Activated CD4-positive, alpha-beta T cell treated with anti-CD3 and anti-CD28 coated beads, Interleukin-10, Interleukin-2, amounts not matched to agents 100 ng/mL and 50 ng/mL, durations not matched to agents 16 hours and 8 hours (primary cell): ENCODE data around the gene INTS14.
"Not testable (repeated sequence)": the region's sequence is repeated elsewhere in the genome, so short reads cannot be mapped to it uniquely, and the experiment has no call there.

Experiments
- DNase-seq: peaks from one replicate; pipeline ENCODE4 v3.0.0-alpha.2; 2020

Gene INTS14

GRCh38 chr15:65577129-65577996, 33.6 kb downstream of the INTS14 start:
- DNase-seq: no peak

- no peak for DNase-seq
Observed at GRCh38 chr15:65576664-65577063, 34.3 kb downstream of the INTS14 start.

GRCh38 chr15:65571971-65572370, 39.0 kb downstream of the INTS14 start:
- DNase-seq: no peak

GRCh38 chr15:65569728-65570127, 41.2 kb downstream of the INTS14 start:
- DNase-seq: no peak

GRCh38 chr15:65561934-65562333, 49.0 kb downstream of the INTS14 start:
- no peak for DNase-seq

GRCh38 chr15:65559941-65560340, 51.0 kb downstream of the INTS14 start:
- no peak for DNase-seq

GRCh38 chr15:65558997-65559760, 51.8 kb downstream of the INTS14 start:
- DNase-seq: no peak

- no peak for DNase-seq
Observed at GRCh38 chr15:65558336-65558735, 52.6 kb downstream of the INTS14 start.

- no peak for DNase-seq
Observed at GRCh38 chr15:65556622-65557021, 54.3 kb downstream of the INTS14 start.

- no peak for DNase-seq
Observed at GRCh38 chr15:65553691-65554090, 57.2 kb downstream of the INTS14 start.

GRCh38 chr15:65552851-65553250, 58.1 kb downstream of the INTS14 start:
- DNase-seq: not testable (repeated sequence)

GRCh38 chr15:65551183-65551582, 59.7 kb downstream of the INTS14 start:
- DNase-seq: no peak

- no peak for DNase-seq
Observed at GRCh38 chr15:65550681-65551098, 60.2 kb downstream of the INTS14 start.

GRCh38 chr15:65549288-65549687, 61.6 kb downstream of the INTS14 start:
- not testable (repeated sequence) for DNase-seq

- no peak for DNase-seq
Observed at GRCh38 chr15:65547841-65548240, 63.1 kb downstream of the INTS14 start.

- DNase-seq: no peak
Observed at GRCh38 chr15:65541231-65541820, 69.6 kb downstream of the INTS14 start.

GRCh38 chr15:65540314-65540713, 70.6 kb downstream of the INTS14 start:
- no peak for DNase-seq

GRCh38 chr15:65535192-65535591, 75.7 kb downstream of the INTS14 start:
- no peak for DNase-seq

- no peak for DNase-seq
Observed at GRCh38 chr15:65533057-65533756, 77.7 kb downstream of the INTS14 start.

GRCh38 chr15:65532738-65533051, 78.2 kb downstream of the INTS14 start:
- peak; percentile 42 for DNase-seq

- peak; percentile 94 for DNase-seq
Observed at GRCh38 chr15:65530318-65531111, 80.4 kb downstream of the INTS14 start, which contains the start of gene HACD3. Gene HACD3, plus strand, starts transcription at chr15:65530463. Its CDS starts 169 bp downstream, at chr15:65530632.

GRCh38 chr15:65529762-65530317, 81.1 kb downstream of the INTS14 start:
- no peak for DNase-seq
